ENCODE results near the gene FBXO41.
A peak's percentile ranks its signal among the peaks of the same experiment; 100 is the strongest.

FBXO41 gene

DNA sequence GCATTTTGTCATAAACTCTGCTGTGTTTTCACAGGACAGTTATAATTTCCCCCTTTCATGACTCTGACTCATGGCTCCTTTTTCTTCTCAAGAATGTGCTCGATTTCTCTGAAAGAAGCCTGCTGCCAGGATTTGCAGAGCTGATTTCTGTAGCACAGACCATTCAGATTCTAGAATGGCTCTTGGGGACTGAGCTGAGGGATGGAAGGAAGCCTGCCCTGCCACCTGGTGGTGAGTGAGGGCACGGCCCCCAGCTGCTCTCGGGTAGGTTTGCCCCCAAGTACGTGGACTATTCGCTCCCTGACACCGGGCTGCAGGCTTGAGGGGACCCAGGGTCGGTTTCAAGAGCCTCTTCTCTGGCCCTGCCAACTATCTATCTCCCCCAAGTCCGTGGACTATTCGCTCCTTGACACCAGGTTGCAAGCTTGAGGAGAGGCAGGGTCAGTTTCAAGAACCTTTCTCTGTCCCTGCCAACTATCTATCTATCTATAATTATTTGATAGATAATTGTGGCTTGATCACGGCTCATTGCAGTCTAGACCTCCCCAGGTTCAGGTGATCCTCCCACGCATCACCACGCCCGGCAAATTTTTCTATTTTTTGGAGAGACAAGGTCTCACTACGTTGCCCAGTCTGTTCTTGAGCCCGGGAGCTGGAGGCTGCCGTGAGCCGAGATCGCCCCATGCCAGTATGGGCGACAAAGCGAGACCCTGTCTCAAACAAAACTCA, 71.7 kb downstream of the FBXO41 start:
- peak; percentile 55 to 74 (median 60) for DNase-seq (ENCODE audit: low read depth in 2 of 3, low spot score in 1 of 3)

DNA sequence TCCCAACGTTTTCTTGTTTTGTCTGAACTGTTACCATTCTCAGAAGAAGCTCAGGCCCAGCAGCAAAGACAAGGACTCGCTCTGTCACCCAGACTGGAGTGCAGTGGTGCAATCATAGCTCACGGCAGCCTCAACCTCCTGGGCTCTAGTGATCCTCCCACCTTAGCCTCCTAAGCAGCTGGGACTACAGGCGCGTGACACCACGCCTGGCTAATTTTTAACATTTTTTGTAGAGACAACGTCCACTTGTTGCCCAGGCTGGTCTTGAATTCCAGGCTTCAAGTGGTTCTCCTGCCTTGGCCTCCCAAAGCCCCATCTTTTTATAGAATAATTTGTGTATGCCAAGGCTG, 72.2 kb downstream of the FBXO41 start:
- no peak for DNase-seq (ENCODE audit: low read depth in 2 of 3, low spot score in 1 of 3)

- no peak for DNase-seq (ENCODE audit: low read depth in 2 of 3, low spot score in 1 of 3)
Observed at GRCh38 chr2:73210696-73211095, 73.6 kb downstream of the FBXO41 start.

- DNase-seq (ENCODE audit: low read depth in 2 of 3, low spot score in 1 of 3) = no peak
Observed at GRCh38 chr2:73210019-73210418, 74.3 kb downstream of the FBXO41 start.

DNA sequence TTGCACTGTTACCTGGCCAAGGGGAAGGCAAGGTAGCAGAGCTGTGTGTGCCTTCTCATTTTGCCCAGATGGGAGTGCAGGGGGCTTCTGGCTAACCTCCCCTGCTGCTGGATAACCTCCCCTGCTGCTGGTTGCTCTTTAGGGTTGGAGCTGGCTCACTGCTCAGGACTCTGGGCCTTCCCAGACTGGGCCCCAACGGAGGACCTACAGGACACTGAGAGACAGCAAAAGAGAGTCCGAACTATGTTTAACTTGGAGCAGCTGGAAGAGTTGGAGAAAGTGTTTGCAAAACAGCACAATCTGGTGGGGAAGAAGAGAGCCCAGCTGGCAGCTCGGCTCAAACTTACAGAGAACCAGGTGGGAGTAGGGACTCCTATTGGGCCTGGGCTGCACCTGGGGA, 76.0 kb downstream of the FBXO41 start:
- no peak for DNase-seq (ENCODE audit: low read depth in 2 of 3, low spot score in 1 of 3)

- no peak for DNase-seq (ENCODE audit: low read depth in 2 of 3, low spot score in 1 of 3)
Observed at GRCh38 chr2:73205611-73206010, 78.7 kb downstream of the FBXO41 start.

All from stimulated activated CD4-positive, alpha-beta T cell treated with anti-CD3 and anti-CD28 coated beads, Interleukin-12 subunit alpha, Interleukin-12 subunit beta, amount 100 ng/mL, for 48 hours (primary cell).